ENCODE results near the gene RWDD2A.

GRCh38 chr6:83185096-83185495 is 8.1 kb upstream of the RWDD2A start:
- TF ChIP-seq RAD21 (IDR thresholded peaks at IDR 0.05 in 1 of 2, conservative IDR thresholded peaks at IDR 0.05 in 1 of 2; ENCODE audit: low read depth in 2 of 2, low read length in 2 of 2) (no peak), CTCF (IDR thresholded peaks at IDR 0.05; ENCODE audit: control extremely low read depth in 1 of 3, insufficient read depth in 1 of 3, low read depth in 1 of 3, low read length in 3 of 3) (no peak), BCL11A (IDR thresholded peaks at IDR 0.05; ENCODE audit: low read depth in 2 of 2, low read length in 2 of 2) (no peak), BRCA1 (IDR thresholded peaks at IDR 0.05; ENCODE audit: low read depth, low read length) (no peak), EP300 (IDR thresholded peaks at IDR 0.05; ENCODE audit: borderline replicate concordance in 1 of 2, low read depth in 2 of 2, low read length in 2 of 2) (no peak), USF2 (IDR thresholded peaks at IDR 0.05; ENCODE audit: low read length) (no peak), POLR2A (IDR thresholded peaks at IDR 0.05; ENCODE audit: control extremely low read depth in 1 of 2, low read depth in 2 of 2, low read length in 2 of 2) (no peak), MAX (IDR thresholded peaks at IDR 0.05) (no peak), CBX8 (IDR thresholded peaks at IDR 0.05; ENCODE audit: borderline replicate concordance, low read depth, low read length) (no peak), SIX5 (IDR thresholded peaks at IDR 0.05; ENCODE audit: low read depth, low read length) (no peak), NRF1 (IDR thresholded peaks at IDR 0.05; ENCODE audit: low read depth, low read length) (no peak), YY1 (IDR thresholded peaks at IDR 0.05; ENCODE audit: low read depth, low read length) (no peak), TAF7 (optimal IDR thresholded peaks at IDR 0.05; ENCODE audit: borderline replicate concordance, low read depth, low read length) (no peak)

Measured in H1 (cell line).